Keratinocyte (primary cell): ENCODE measurements around the gene CFAP20DC.

ENCODE experiments used
- CTCF ChIP-seq, 3 experiments: IDR thresholded peaks in 1 of 3; conservative IDR thresholded peaks in 1 of 3; optimal IDR thresholded peaks in 1 of 3; 2 replicates in 2 of 3; 3 replicates in 1 of 3; pipeline versions ENCODE3 to v1.5.1; 2011; ENCODE audit warnings: low read length in 3 of 3, mild to moderate bottlenecking in 3 of 3, moderate library complexity in 2 of 3, control low read depth in 1 of 3, inconsistent platforms in 1 of 3; ENCODE audit not compliant: insufficient read depth in 2 of 3; ENCODE audit errors: extremely low read depth in 1 of 3
- EZH2 ChIP-seq: IDR thresholded peaks from one replicate; pipeline ENCODE4 v1.6.1; 2012; ENCODE audit warnings: inconsistent platforms, mild to moderate bottlenecking, low read length, moderate library complexity

- TF ChIP-seq CTCF (optimal IDR thresholded peaks at IDR 0.05 in 1 of 3, IDR thresholded peaks at IDR 0.05 in 1 of 3, conservative IDR thresholded peaks at IDR 0.05 in 1 of 3; ENCODE audit: extremely low read depth in 1 of 3, insufficient read depth in 2 of 3, low read length in 3 of 3) (no peak), EZH2 (no peak)
Measured at GRCh38 chr3:58888087-58888486, 161.7 kb downstream of the CFAP20DC start.
